K562 (cell line): ENCODE measurements around the gene CHCHD5. TPM values are rescaled to one million over a fixed set of nuclear protein-coding genes. Genes with fewer than 3 reads are reported as not detected.
"Not testable (repeated sequence)": the region's sequence is repeated elsewhere in the genome, so short reads cannot be mapped to it uniquely, and the experiment has no call there.

Experiments
- ATAC-seq: fragments of 200-7000 bp; cut with Tn5 transposase; 3 replicates; pipeline ENCODE4 v1.9.1; 2020; ENCODE audit warnings: moderate library complexity
- BruUV-seq: library from RNA; stranded (reverse); fragments of 400-500 nt; replicated peaks from 2 replicates; lab custom pipeline; 2021; lab: Mats Ljungman, UMichigan
- CTCF ChIA-PET: fragments of 300-600 bp; formaldehyde crosslinking; extraction: SDS; loops from one replicate; lab custom pipeline; 2021; ENCODE audit warnings: low intra/inter-chr PET ratio; lab: Yijun Ruan, JAX
- POLR2A ChIA-PET: fragments of 300-600, 350-650 bp; sonication (Branson Sonifier 250); formaldehyde crosslinking; extraction: SDS; loops from one replicate; lab custom pipeline; 2021; ENCODE audit warnings: antibody characterized with exemption, inconsistent platforms; lab: Yijun Ruan, JAX
- DNase-seq, 4 experiments: peaks; one replicate each; pipeline versions ENCODE4 v3.0.0 to v3.0.0-alpha.2; 2011 to 2018; ENCODE audit warnings: low spot score in 3 of 4, mixed read lengths in 3 of 4; ENCODE audit errors: extremely low read depth in 1 of 4
- FAIRE-seq: peaks from 2 replicates; lab custom pipeline; 2011; peaks lifted over from hg19 to GRCh38; lab: Jason Lieb, UNC
- H2AFZ ChIP-seq: 2 replicates; pipeline ENCODE4 v1.6.0; 2011; ENCODE audit warnings: low read depth, low read length, control low read depth, inconsistent platforms
- H3K27ac ChIP-seq: fragments of 200-600 bp; 3 replicates; pipeline ENCODE4 v1.8.0; 2011; ENCODE audit warnings: low read depth, mild to moderate bottlenecking, control low read depth, inconsistent platforms, low read length, moderate library complexity, mixed read lengths; ENCODE audit errors: extremely low read depth
- H3K27me3 ChIP-seq, 2 experiments: fragments of 300-600 bp in 1 of 2; 2 replicates in 1 of 2; 3 replicates in 1 of 2; pipeline versions ENCODE4 v1.6.0 to v1.8.0; 2011; ENCODE audit warnings: inconsistent platforms in 2 of 2, low read length in 2 of 2, mild to moderate bottlenecking in 1 of 2, mixed read lengths in 1 of 2, moderate library complexity in 1 of 2; ENCODE audit not compliant: control insufficient read depth in 2 of 2, insufficient read depth in 2 of 2
- H3K36me3 ChIP-seq: fragments of 300-600 bp; 3 replicates; pipeline ENCODE4 v1.8.0; 2011; ENCODE audit warnings: mild to moderate bottlenecking, low read length, inconsistent platforms; ENCODE audit not compliant: control insufficient read depth, insufficient read depth
- H3K4me1 ChIP-seq, 2 experiments: fragments of 200-600 bp in 1 of 2; replicated peaks in 1 of 2; 2 replicates in 1 of 2; 3 replicates in 1 of 2; pipeline versions ENCODE4 v1.5.1 to v1.8.0; 2011; ENCODE audit warnings: inconsistent platforms in 2 of 2, low read length in 2 of 2, mild to moderate bottlenecking in 1 of 2, mixed read lengths in 1 of 2, moderate library complexity in 1 of 2; ENCODE audit not compliant: control insufficient read depth in 2 of 2, insufficient read depth in 2 of 2
- H3K4me2 ChIP-seq: 2 replicates; pipeline ENCODE4 v1.6.1; 2011; ENCODE audit warnings: low read length, control low read depth, inconsistent platforms, mixed read lengths; ENCODE audit not compliant: insufficient read depth
- H3K4me3 ChIP-seq: fragments of 200-600 bp; sonication (generic), shearing (Covaris generic); 2 replicates; pipeline ENCODE4 v1.5.1; 2016; ENCODE audit warnings: control low read depth, inconsistent platforms
- H3K79me2 ChIP-seq: fragments of 200-600 bp; 3 replicates; pipeline ENCODE4 v1.8.0; 2011; ENCODE audit warnings: low read length, inconsistent platforms; ENCODE audit not compliant: control insufficient read depth, insufficient read depth
- H3K9ac ChIP-seq, 2 experiments: 2 replicates each; pipeline versions ENCODE4 v1.6.0 to v1.6.1; 2011; ENCODE audit warnings: low read depth in 2 of 2, low read length in 2 of 2, control low read depth in 1 of 2, inconsistent platforms in 1 of 2, mild to moderate bottlenecking in 1 of 2, mixed read lengths in 1 of 2; ENCODE audit not compliant: insufficient read depth in 1 of 2
- H3K9me1 ChIP-seq: one replicate; pipeline ENCODE4 v1.6.0; 2011; ENCODE audit warnings: inconsistent platforms, mild to moderate bottlenecking, low read length, moderate library complexity; ENCODE audit not compliant: control insufficient read depth, insufficient read depth
- H3K9me3 ChIP-seq: replicated peaks from 2 replicates; pipeline ENCODE4 v1.5.1; 2011; ENCODE audit warnings: low read depth, low read length, inconsistent platforms; ENCODE audit not compliant: control insufficient read depth, insufficient read depth
- H4K20me1 ChIP-seq: replicated peaks from 2 replicates; pipeline ENCODE4 v1.6.1; 2011; ENCODE audit warnings: low read length, inconsistent platforms, mixed read lengths; ENCODE audit not compliant: control insufficient read depth, insufficient read depth
- CEBPB ChIP-seq: fragments of 450-650 bp; IDR thresholded peaks from 2 replicates; pipeline ENCODE4 v1.6.1; 2016; ENCODE audit warnings: missing genetic modification characterization, missing compliant biosample characterization
- EGR1 ChIP-seq: fragments of 450-650 bp; conservative IDR thresholded peaks from 2 replicates; pipeline ENCODE4 v1.6.1; 2017; ENCODE audit warnings: mild to moderate bottlenecking
- ZNF431 ChIP-seq: sonication (generic); formaldehyde crosslinking; IDR thresholded peaks from 2 replicates; pipeline ENCODE4 v1.8.0; 2022; ENCODE audit warnings: mild to moderate bottlenecking, missing genetic modification reagents
- WGBS: fragments of 100-300 bp; shearing (Covaris generic); methylation state at CpG from one replicate; pipeline ENCODE4 v1.1.6; 2016; ENCODE audit warnings: low coverage, mixed read lengths; ENCODE audit not compliant: insufficient coverage; ENCODE audit errors: missing lambda C conversion rate; 5-methylcytosine and 5-hydroxymethylcytosine counted together
- in situ Hi-C: fragments of 300-500 bp; cut with MboI; formaldehyde crosslinking; loops from 4 replicates; pipeline ENCODE4 v1.15.0; 2018; ENCODE audit warnings: inconsistent platforms, mixed read lengths
- intact Hi-C: fragments of 100-400 bp; cut with micrococcal nuclease; formaldehyde crosslinking; loops from 2 replicates; pipeline ENCODE4 v1.14.2; 2022
- polyA plus RNA-seq, 8 experiments: library from polyadenylated mRNA; depleted of rRNA in 4 of 8; stranded (reverse) in 5 of 8; unstranded in 3 of 8; fragments of >200 nt; fragmentation: Nextera tagmentation in 2 of 8; fragmentation: Illumina TruSeq in 1 of 8; extraction: Ambion mirVana in 2 of 8; extraction: Trizol in 1 of 8; gene quantifications; 2 replicates each; pipeline versions ENCODE4 v1.2.1 to v1.2.3, GENCODE V29; 2011 to 2014; ENCODE audit warnings: inconsistent platforms in 1 of 8, missing spikeins in 1 of 8
- total RNA-seq, 7 experiments: library from RNA; depleted of rRNA in 6 of 7; stranded (reverse); fragments of >200 nt in 6 of 7; fragmentation: Illumina TruSeq in 2 of 7; extraction: Trizol in 2 of 7; gene quantifications; 2 replicates each; pipeline versions ENCODE4 v1.2.1 to v1.2.3, GENCODE V29; 2011 to 2021; ENCODE audit warnings: low replicate concordance in 1 of 7

Gene CHCHD5
- total and polyA plus RNA-seq, 9 of the 15 experiments (the other 6 are each of a cell fraction or from before 2014, with no cell fraction given) = 7.4 to 79.3 (median 33.4) TPM

GRCh38 chr2:112615798-112616197 lies 31.4 kb downstream of the CHCHD5 start:
- BruUV-seq, H3K4me1 ChIP-seq, H3K4me2 ChIP-seq, H3K9me1 ChIP-seq, H3K36me3 ChIP-seq, DNase-seq, H3K4me3 ChIP-seq, H3K79me2 ChIP-seq, H3K27me3 ChIP-seq, CTCF ChIA-PET, POLR2A ChIA-PET, H3K27ac ChIP-seq, H3K9me3 ChIP-seq, H4K20me1 ChIP-seq, H3K9ac ChIP-seq, FAIRE-seq, ATAC-seq, intact Hi-C loops, H2AFZ ChIP-seq: not testable (repeated sequence)
- WGBS = 53% methylated on average over 2 of the region's 2 CpGs
- in situ Hi-C loops = loop anchor here (25.0 kb wide), 1 partner anchor 272 kb away; no protein-coding TSS in a partner anchor

GRCh38 chr2:112618383-112618782 lies 34.0 kb downstream of the CHCHD5 start:
- Histone ChIP-seq H3K9me3 (no peaks in the 10 kb centered on the region), H3K9ac (no peak overlapping the region), H3K4me1 (peaks cover 9% of the 10 kb centered on the region in 2 experiments; a peak in 4 of 5 replicates), H3K79me2 (no peaks in the 10 kb centered on the region), H3K4me2 (no peak overlapping the region)
- BruUV-seq = no TSS peak
- ATAC-seq (no peak), DNase-seq (no peak)
- CTCF ChIA-PET = no interaction called here
- in situ Hi-C loops = loop anchor here (25.0 kb wide), 1 partner anchor 269 kb away; no protein-coding TSS in a partner anchor
- TF ChIP-seq ZNF431 (CRISPR knock-in tag) (no peak), CEBPB (tag) (peak; percentile 41), EGR1 (peak; percentile 33; the same call in 1 of the 2 replicates)
- TF ChIP-seq, all 486 proteins: peak for 2
- Histone ChIP-seq H4K20me1 (no peaks in the 10 kb centered on the region), H2AFZ (no peak overlapping the region), H3K27ac (no peak overlapping the region), H3K27me3 (no peaks in the 10 kb centered on the region), H3K4me3 (no peak overlapping the region), H3K9me1 (no peaks in the 10 kb centered on the region), H3K36me3 (no peaks in the 10 kb centered on the region)
- no peak for FAIRE-seq
- 0% methylated on average over 1 of the region's 6 CpGs for WGBS
- intact Hi-C loops = no loop called here
- POLR2A ChIA-PET = interaction anchor here (1.8 kb wide), 1 partner anchor 27 kb away, joined by 4 read pairs; the partner anchor contains the start of gene SLC20A1
